T-cell (primary cell): ENCODE data around the gene LRCOL1. TPM values are rescaled to one million over a fixed set of nuclear protein-coding genes. Genes with fewer than 3 reads are reported as not detected.

Source experiments
- ATAC-seq, 4 experiments: fragments of 200-7000 bp in 3 of 4; fragments of 150-1000 bp in 1 of 4; cut with Tn5 transposase; replicated peaks in 1 of 4; 1 replicate in 3 of 4; 2 replicates in 1 of 4; pipeline ENCODE4 v1.10.0; 2021; ENCODE audit warnings: moderate library complexity in 3 of 4, mild to moderate bottlenecking in 2 of 4, moderate number of reproducible peaks in 1 of 4
- CTCF ChIA-PET, 2 donors: fragments of 300-600 bp; sonication (Branson Sonifier 250); formaldehyde crosslinking; loops; one replicate each; lab custom pipeline; 2022; ENCODE audit warnings: antibody characterized with exemption in 2 of 2; lab: Charles Lee
- POLR2A ChIA-PET, 2 donors: fragments of 300-600 bp; sonication (Branson Sonifier 250); formaldehyde crosslinking; loops; one replicate each; lab custom pipeline; 2022; ENCODE audit warnings: antibody characterized with exemption in 2 of 2; lab: Charles Lee
- DNase-seq, 35 experiments: peaks; one replicate each; pipeline versions ENCODE4 v3.0.0 to v3.0.0-alpha.2; 2013 to 2023
- H3K27ac ChIP-seq: one replicate; pipeline ENCODE4 v1.5.1; 2013; ENCODE audit warnings: low read length
- H3K27me3 ChIP-seq, 2 experiments: replicated peaks in 1 of 2; 1 replicate in 1 of 2; 2 replicates in 1 of 2; pipeline versions ENCODE4 v1.6.1 to v1.7.0; 2013; ENCODE audit warnings: low read length in 1 of 2, mixed read lengths in 1 of 2; ENCODE audit not compliant: control insufficient read depth in 2 of 2, insufficient read depth in 2 of 2; ENCODE audit errors: extremely low read depth in 1 of 2
- H3K36me3 ChIP-seq, 2 donors: 1 replicate in 1 of 2; 2 replicates in 1 of 2; pipeline versions ENCODE4 v1.6.1 to v1.7.0; 2013; ENCODE audit warnings: low read length in 1 of 2; ENCODE audit not compliant: control insufficient read depth in 2 of 2, insufficient read depth in 1 of 2; ENCODE audit errors: extremely low read depth in 1 of 2
- H3K4me1 ChIP-seq, 2 experiments: 1 replicate in 1 of 2; 2 replicates in 1 of 2; pipeline versions ENCODE4 v1.6.1 to v1.7.0; 2013; ENCODE audit warnings: low read length in 2 of 2, mixed read lengths in 1 of 2; ENCODE audit not compliant: insufficient read depth in 2 of 2, control insufficient read depth in 1 of 2; ENCODE audit errors: extremely low read depth in 1 of 2
- H3K4me3 ChIP-seq, 2 donors: 1 replicate in 1 of 2; 2 replicates in 1 of 2; pipeline versions ENCODE4 v1.5.1 to v1.7.0; 2013; ENCODE audit warnings: mild to moderate bottlenecking in 2 of 2, low read length in 1 of 2, moderate library complexity in 1 of 2; ENCODE audit not compliant: control insufficient read depth in 1 of 2; ENCODE audit errors: extremely low read depth in 1 of 2
- H3K9me3 ChIP-seq: 2 replicates; pipeline ENCODE4 v1.7.0; 2013
- H3K27ac Mint-ChIP-seq, 2 donors: one replicate each; pipeline ENCODE4 v1.8.0; 2020 to 2021; ENCODE audit warnings: mild to moderate bottlenecking in 2 of 2, mixed read lengths in 2 of 2
- H3K27me3 Mint-ChIP-seq, 2 donors: one replicate each; pipeline ENCODE4 v1.8.0; 2021 to 2022; ENCODE audit warnings: mixed read lengths in 2 of 2
- H3K36me3 Mint-ChIP-seq: one replicate; pipeline ENCODE4 v1.8.0; 2021; ENCODE audit warnings: mixed read lengths
- H3K4me1 Mint-ChIP-seq, 3 donors: one replicate each; pipeline ENCODE4 v1.8.0; 2020 to 2022; ENCODE audit warnings: mixed read lengths in 3 of 3, mild to moderate bottlenecking in 1 of 3
- H3K4me3 Mint-ChIP-seq, 3 donors: one replicate each; pipeline ENCODE4 v1.8.0; 2020 to 2022; ENCODE audit warnings: mild to moderate bottlenecking in 3 of 3, mixed read lengths in 3 of 3, moderate library complexity in 3 of 3
- H3K9me3 Mint-ChIP-seq, 3 donors: one replicate each; pipeline ENCODE4 v1.8.0; 2020 to 2022; ENCODE audit warnings: mixed read lengths in 3 of 3
- WGBS: methylation state at CpG from one replicate; pipeline ENCODE4 v1.1.5; 2013; ENCODE audit warnings: missing lambda C conversion rate; ENCODE audit not compliant: insufficient coverage; 5-methylcytosine and 5-hydroxymethylcytosine counted together
- total RNA-seq, 35 experiments: library from RNA in 6 of 35; stranded (reverse) in 6 of 35; fragments of 120-200 nt in 1 of 35; gene quantifications; one replicate each; pipeline versions ENCODE4 v1.2.1 to v1.2.4 and lab custom pipeline; 2013 to 2026

LRCOL1 gene
- total RNA-seq, 5 donors from 2014 or later (not counting 1 experiment from before 2014, with no cell fraction given), result not detected

DNA sequence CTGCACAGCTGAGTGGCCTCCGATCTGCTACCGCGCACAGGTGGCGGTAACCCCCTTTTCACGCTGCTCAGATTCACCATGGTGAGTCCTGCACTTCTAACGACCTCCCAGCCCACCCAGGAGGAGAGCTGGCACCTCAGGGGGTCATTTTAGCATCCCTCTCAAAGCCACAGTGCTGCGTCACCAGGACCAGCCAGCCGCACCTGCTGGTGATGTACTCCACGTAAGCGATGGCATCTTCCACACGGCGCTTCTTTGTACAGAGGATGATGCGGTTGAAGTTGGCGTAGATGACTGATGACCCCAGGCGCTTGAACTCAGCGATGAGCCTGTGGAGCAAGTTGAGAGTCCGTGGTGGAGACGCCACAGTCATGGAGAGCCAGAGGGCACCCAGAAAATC is 27.4 kb upstream of the LRCOL1 start:
- DNase-seq, result no peak

DNA sequence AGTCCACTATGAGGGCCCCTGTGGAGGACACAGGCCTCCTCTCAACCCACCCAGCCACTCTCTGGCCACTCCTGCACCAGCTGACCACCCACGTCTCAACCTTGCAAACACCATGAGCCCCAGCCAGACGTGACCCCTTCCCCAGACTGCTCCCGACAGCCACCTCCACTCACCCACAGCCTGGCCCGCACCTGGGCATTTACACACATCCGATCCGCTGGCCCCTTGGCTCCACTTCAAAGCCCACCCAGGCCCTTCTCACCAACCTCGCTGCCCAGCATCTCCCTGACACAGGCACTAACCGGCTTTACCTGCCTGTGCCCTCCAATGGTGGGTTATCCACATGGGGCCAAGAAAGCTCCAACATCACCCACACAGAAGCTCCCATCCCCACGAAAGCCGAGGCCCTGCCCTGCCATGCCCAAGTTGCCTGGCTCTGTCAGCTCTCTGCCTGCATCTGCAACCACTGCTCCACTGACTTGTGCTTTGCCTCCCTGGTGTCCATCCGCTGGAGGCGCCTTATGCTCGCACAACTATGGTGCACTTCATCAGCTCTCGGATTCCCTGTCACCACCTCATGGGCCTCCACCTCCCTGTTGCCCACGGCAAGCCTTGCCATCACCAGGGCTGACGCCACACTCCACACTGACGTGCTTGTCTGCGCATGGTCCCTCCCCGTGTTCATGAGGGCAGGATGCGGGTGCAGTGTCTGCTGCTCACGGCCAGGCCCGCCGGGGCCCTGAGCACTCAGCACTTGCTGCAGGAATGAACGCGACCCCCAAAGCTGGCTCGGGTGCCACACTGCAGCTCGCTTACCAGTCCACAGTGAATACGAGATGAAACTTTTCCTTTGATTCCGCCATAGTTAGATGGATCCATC is 24.9 kb upstream of the LRCOL1 start:
- DNase-seq (no peak), ATAC-seq (no peak)
- ChIA-PET CTCF (interaction anchor here in 1 of 2 donors (0.5 kb wide), 1 partner anchor 10 kb away, joined by 3 read pairs; no protein-coding TSS in a partner anchor), POLR2A (no interaction called here)
- Mint-ChIP-seq H3K36me3 (peaks cover 71% of the 10 kb centered on the region), H3K4me1 (peaks cover 0 to 4% (median 0%) of the 10 kb centered on the region in 3 donors), H3K4me3 (no peak overlapping the region), H3K27ac (no peak overlapping the region), H3K27me3 (no peaks in the 10 kb centered on the region), H3K9me3 (no peaks in the 10 kb centered on the region)
- Histone ChIP-seq H3K36me3 (peaks cover 21 to 65% of the 10 kb centered on the region in 2 donors), H3K4me1 (no peaks in the 10 kb centered on the region), H3K9me3 (no peaks in the 10 kb centered on the region), H3K4me3 (no peak overlapping the region), H3K27me3 (no peaks in the 10 kb centered on the region), H3K27ac (no peak overlapping the region)
- WGBS, result 90% methylated on average over 29 of the region's 29 CpGs

More for the DNA sequence above, 27.4 kb upstream of the LRCOL1 start:
- POLR2A ChIA-PET, result no interaction called here
- Mint-ChIP-seq H3K27ac (no peak overlapping the region), H3K4me3 (no peak overlapping the region), H3K27me3 (no peaks in the 10 kb centered on the region), H3K9me3 (no peaks in the 10 kb centered on the region), H3K4me1 (peaks cover 0 to 4% (median 0%) of the 10 kb centered on the region in 3 donors), H3K36me3 (peaks cover 64% of the 10 kb centered on the region)
- Histone ChIP-seq H3K36me3 (peaks cover 33 to 54% of the 10 kb centered on the region in 2 donors), H3K9me3 (no peaks in the 10 kb centered on the region), H3K27me3 (no peaks in the 10 kb centered on the region), H3K4me3 (no peak overlapping the region), H3K27ac (no peak overlapping the region), H3K4me1 (no peaks in the 10 kb centered on the region)
- no peak for ATAC-seq
- CTCF ChIA-PET, result no interaction called here
- WGBS, result 87% methylated on average over 16 of the region's 18 CpGs

DNA sequence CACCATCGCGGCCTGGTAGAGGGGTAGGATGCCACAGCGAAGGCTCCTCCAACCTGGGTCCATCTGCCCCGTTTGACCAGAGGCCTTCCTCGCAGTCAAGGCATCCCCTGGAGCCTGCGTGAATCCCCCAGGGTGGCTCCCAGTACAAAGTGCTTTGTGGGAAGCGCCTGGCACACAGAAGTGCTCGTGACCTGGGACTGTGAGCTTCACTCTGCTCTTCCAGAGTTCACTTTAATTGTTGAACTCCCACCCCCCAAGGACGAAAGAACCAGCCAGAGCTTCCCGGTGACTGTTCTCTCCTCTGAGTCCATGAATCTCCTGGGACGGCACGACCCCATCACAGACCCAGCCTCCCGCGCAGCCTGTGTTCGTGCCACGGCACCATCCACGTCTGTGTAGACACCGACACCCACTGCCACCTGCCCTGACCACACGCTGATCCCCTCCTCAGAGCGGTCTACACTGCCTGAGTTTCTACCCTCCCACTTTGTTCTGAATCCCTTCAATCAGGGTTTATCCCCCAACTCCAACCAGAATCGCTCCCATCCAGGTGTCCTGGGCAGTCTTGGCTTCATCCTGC is 24.1 kb upstream of the LRCOL1 start:
- no peak overlapping the region for H3K27ac ChIP-seq
- no peaks in the 10 kb centered on the region for H3K27me3 Mint-ChIP-seq
- peaks cover 76% of the 10 kb centered on the region for H3K36me3 Mint-ChIP-seq
- WGBS, result 96% methylated on average over 19 of the region's 21 CpGs
- no peak overlapping the region for H3K4me3 Mint-ChIP-seq
- no peak overlapping the region for H3K27ac Mint-ChIP-seq
- peaks cover 19 to 69% of the 10 kb centered on the region in 2 donors for H3K36me3 ChIP-seq
- no peaks in the 10 kb centered on the region for H3K9me3 Mint-ChIP-seq
- ATAC-seq, result no peak
- H3K4me3 ChIP-seq, result no peak overlapping the region
- no peak for DNase-seq
- no peaks in the 10 kb centered on the region for H3K9me3 ChIP-seq
- H3K27me3 ChIP-seq, result no peaks in the 10 kb centered on the region
- peaks cover 0 to 4% (median 0%) of the 10 kb centered on the region in 3 donors for H3K4me1 Mint-ChIP-seq
- no peaks in the 10 kb centered on the region for H3K4me1 ChIP-seq
- CTCF ChIA-PET, result interaction anchor here in 1 of 2 donors (0.5 kb wide), 1 partner anchor 11 kb away, joined by 3 read pairs; no protein-coding TSS in a partner anchor
- POLR2A ChIA-PET, result no interaction called here

DNA sequence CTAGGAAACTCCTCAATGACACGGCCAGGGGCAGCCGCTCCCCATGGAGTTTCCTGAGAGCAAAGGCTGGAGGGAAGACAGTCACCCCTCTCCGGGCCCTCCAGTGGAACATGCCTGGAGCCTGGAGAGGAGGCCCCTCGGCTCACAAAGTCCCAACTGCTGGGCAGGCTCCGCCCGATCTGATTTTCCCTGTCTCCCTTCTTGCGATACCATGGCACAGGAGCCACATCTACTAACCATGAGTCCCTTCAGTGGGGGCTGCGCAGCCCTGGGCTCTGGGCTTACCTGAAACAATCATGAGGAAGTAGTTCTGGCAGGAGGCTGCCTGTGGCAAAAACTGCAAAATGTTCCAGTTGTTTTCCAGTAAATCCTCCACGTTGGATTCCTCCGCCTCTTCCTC is 23.5 kb upstream of the LRCOL1 start:
- no peak for DNase-seq
- ATAC-seq, result no peak
- H3K4me3 ChIP-seq, result no peak overlapping the region
- ChIA-PET POLR2A (no interaction called here), CTCF (no interaction called here)
- Mint-ChIP-seq H3K4me3 (no peak overlapping the region), H3K27me3 (no peaks in the 10 kb centered on the region), H3K9me3 (no peaks in the 10 kb centered on the region), H3K36me3 (peaks cover 75% of the 10 kb centered on the region), H3K4me1 (peaks cover 0 to 4% (median 0%) of the 10 kb centered on the region in 3 donors), H3K27ac (no peak overlapping the region)
- no peaks in the 10 kb centered on the region for H3K4me1 ChIP-seq
- 94% methylated on average over 7 of the region's 10 CpGs for WGBS
- H3K36me3 ChIP-seq, result peaks cover 19 to 67% of the 10 kb centered on the region in 2 donors
- H3K27ac ChIP-seq, result no peak overlapping the region
- no peaks in the 10 kb centered on the region for H3K9me3 ChIP-seq
- H3K27me3 ChIP-seq, result no peaks in the 10 kb centered on the region

DNA sequence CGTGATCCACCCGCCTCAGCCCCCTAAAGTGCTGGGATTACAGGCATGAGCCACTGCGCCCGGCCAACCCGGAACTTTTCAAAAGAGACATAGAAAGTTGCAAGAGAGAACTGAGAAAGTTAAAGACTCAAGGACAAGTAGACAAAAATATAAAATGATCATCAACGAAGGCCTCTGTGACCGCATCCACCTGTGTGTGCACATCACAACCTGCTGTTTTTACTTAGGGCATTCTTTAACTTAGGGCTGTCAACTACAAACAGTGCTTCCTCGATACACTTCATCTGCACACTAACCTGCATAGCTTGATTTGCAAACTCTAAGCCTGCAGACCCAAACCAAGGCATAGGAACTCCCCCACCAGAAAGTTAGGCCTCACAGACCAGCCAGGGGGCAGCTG is 23.0 kb upstream of the LRCOL1 start:
- no peak overlapping the region for H3K27ac Mint-ChIP-seq
- peaks cover 19 to 63% of the 10 kb centered on the region in 2 donors for H3K36me3 ChIP-seq
- ChIA-PET POLR2A (no interaction called here), CTCF (interaction anchor here in 1 of 2 donors (0.5 kb wide), 1 partner anchor 10 kb away, joined by 3 read pairs; no protein-coding TSS in a partner anchor)
- no peaks in the 10 kb centered on the region for H3K27me3 Mint-ChIP-seq
- no peak overlapping the region for H3K27ac ChIP-seq
- ATAC-seq (no peak), DNase-seq (no peak)
- no peaks in the 10 kb centered on the region for H3K4me1 ChIP-seq
- H3K4me3 Mint-ChIP-seq, result no peak overlapping the region
- H3K9me3 ChIP-seq, result no peaks in the 10 kb centered on the region
- WGBS, result 93% methylated on average over 2 of the region's 8 CpGs
- peaks cover 70% of the 10 kb centered on the region for H3K36me3 Mint-ChIP-seq
- H3K27me3 ChIP-seq, result no peaks in the 10 kb centered on the region
- H3K9me3 Mint-ChIP-seq, result no peaks in the 10 kb centered on the region
- peaks cover 0 to 4% (median 0%) of the 10 kb centered on the region in 3 donors for H3K4me1 Mint-ChIP-seq
- H3K4me3 ChIP-seq, result no peak overlapping the region

DNA sequence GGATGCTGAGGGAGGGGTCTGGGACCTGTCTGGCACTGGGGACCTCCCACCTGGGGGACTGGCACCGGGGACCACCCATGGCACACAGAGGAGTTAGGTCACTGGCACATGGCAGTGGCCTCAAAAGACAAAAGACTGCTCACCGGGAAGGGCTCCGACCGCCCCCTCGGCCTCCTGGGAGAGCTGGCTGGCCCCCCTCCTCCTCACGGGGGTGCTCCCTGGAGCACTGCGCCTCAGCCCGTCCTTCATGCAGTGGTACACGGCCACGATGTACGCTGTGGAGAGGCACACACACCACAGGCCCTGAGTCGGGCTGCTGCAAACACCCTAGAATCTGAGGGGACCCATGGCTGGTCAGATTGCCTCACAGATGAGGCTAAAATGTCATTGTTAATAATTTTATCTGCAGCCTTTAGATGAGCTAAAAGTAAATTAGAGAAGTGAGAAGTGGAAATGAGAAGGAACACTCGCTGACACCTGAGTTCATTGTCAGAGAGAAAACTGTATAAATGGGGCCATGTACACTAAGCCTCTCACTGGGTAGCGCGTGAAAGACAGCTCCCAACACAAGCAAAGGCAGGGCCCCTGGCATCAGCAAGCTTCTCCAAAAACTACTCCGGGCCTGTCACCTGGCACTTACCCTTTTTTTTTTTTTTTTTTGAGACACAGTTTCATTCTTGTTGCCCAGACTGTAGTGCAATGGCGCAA is 22.3 kb upstream of the LRCOL1 start:
- H3K4me1 Mint-ChIP-seq, result peaks cover 0 to 4% (median 0%) of the 10 kb centered on the region in 3 donors
- POLR2A ChIA-PET, result no interaction called here
- no peak overlapping the region for H3K27ac ChIP-seq
- H3K27ac Mint-ChIP-seq, result no peak overlapping the region
- H3K4me1 ChIP-seq, result no peaks in the 10 kb centered on the region
- no peak overlapping the region for H3K4me3 Mint-ChIP-seq
- H3K27me3 Mint-ChIP-seq, result no peaks in the 10 kb centered on the region
- no peak overlapping the region for H3K4me3 ChIP-seq
- peaks cover 19 to 59% of the 10 kb centered on the region in 2 donors for H3K36me3 ChIP-seq
- DNase-seq (no peak), ATAC-seq (no peak)
- no peaks in the 10 kb centered on the region for H3K9me3 Mint-ChIP-seq
- H3K9me3 ChIP-seq, result no peaks in the 10 kb centered on the region
- peaks cover 64% of the 10 kb centered on the region for H3K36me3 Mint-ChIP-seq
- no peaks in the 10 kb centered on the region for H3K27me3 ChIP-seq
- 84% methylated on average over 14 of the region's 17 CpGs for WGBS
- CTCF ChIA-PET, result interaction anchor here in 1 of 2 donors (0.6 kb wide), 1 partner anchor 96 kb away, joined by 5 read pairs; no protein-coding TSS in a partner anchor
